Colonic mucosa (tissue), 4 donors: Measurements from ENCODE around the gene SNCAIP. TPM values are rescaled to one million over a fixed set of nuclear protein-coding genes. Genes with fewer than 3 reads are reported as not detected.

Experiments used
- DNase-seq: peaks from one replicate; pipeline ENCODE4 v3.0.0-alpha.2; 2020
- H3K27ac ChIP-seq: fragments of 200-600 bp; one replicate; pipeline ENCODE4 v1.8.0; 2021
- H3K27me3 ChIP-seq: fragments of 200-600 bp; one replicate; pipeline ENCODE4 v1.8.0; 2021
- H3K36me3 ChIP-seq: fragments of 200-600 bp; one replicate; pipeline ENCODE4 v1.8.0; 2021
- H3K4me1 ChIP-seq: fragments of 200-600 bp; one replicate; pipeline ENCODE4 v1.8.0; 2021; ENCODE audit warnings: mild to moderate bottlenecking
- H3K4me3 ChIP-seq: fragments of 200-600 bp; one replicate; pipeline ENCODE4 v1.8.0; 2021
- H3K9ac ChIP-seq, 2 donors: one replicate each; pipeline ENCODE4 v1.7.0; 2013; ENCODE audit warnings: control low read depth in 2 of 2, low read depth in 2 of 2, low read length in 2 of 2
- H3K9me3 ChIP-seq: fragments of 200-600 bp; one replicate; pipeline ENCODE4 v1.8.0; 2021
- intact Hi-C: fragments of 100-400 bp; cut with DNase I; formaldehyde crosslinking; loops from one replicate; pipeline ENCODE4 v1.14.1; 2022
- total RNA-seq, 2 donors: library from RNA; stranded (reverse); fragmentation: NEBNext Ultra II Directional in 1 of 2; extraction: Animal tissue kit (Norgen Biotek cat#: 25700) in 1 of 2; gene quantifications; one replicate each; pipeline ENCODE4 v1.2.1, GENCODE V29; 2021
- TF ChIP-seq, protein P1 (sequence below): fragments of 200-600 bp; IDR thresholded peaks from one replicate; pipeline ENCODE4 v1.8.0; 2022; ENCODE audit warnings: antibody characterized with exemption, mild to moderate bottlenecking
- donor health status: healthy.
- donor health status: DM: no; HTN: no; CAD: no.
- donor health status: DM: no; HTN: no; CAD: no.

The SNCAIP gene
- total RNA-seq, 2 donors from 2014 or later = 0.84 to 1.3 TPM

DNA sequence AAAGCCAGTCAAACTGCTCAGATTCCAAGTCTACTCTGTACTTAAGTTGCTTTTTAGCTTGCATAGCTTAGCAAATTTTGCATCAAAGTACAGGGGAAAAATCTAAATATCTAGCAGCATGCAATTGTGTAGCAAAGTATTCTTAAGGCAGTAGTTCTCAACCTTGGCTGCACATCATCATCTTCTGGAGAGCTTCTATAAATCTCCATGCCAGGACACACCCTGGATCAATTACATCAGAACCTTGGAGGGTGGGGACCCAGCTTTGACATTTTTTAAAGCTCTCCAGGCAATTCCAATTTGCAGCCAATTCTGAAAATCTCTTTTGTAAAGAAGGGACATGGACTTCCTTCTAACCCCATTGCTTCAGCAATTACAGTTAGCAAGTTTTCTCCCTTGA is 187.5 kb downstream of the SNCAIP start:
- DNase-seq = no peak
- no peaks in the 10 kb centered on the region for H3K36me3 ChIP-seq
- TF ChIP-seq, protein P1, sequence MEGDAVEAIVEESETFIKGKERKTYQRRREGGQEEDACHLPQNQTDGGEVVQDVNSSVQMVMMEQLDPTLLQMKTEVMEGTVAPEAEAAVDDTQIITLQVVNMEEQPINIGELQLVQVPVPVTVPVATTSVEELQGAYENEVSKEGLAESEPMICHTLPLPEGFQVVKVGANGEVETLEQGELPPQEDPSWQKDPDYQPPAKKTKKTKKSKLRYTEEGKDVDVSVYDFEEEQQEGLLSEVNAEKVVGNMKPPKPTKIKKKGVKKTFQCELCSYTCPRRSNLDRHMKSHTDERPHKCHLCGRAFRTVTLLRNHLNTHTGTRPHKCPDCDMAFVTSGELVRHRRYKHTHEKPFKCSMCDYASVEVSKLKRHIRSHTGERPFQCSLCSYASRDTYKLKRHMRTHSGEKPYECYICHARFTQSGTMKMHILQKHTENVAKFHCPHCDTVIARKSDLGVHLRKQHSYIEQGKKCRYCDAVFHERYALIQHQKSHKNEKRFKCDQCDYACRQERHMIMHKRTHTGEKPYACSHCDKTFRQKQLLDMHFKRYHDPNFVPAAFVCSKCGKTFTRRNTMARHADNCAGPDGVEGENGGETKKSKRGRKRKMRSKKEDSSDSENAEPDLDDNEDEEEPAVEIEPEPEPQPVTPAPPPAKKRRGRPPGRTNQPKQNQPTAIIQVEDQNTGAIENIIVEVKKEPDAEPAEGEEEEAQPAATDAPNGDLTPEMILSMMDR = no peak
- no peak overlapping the region for H3K9ac ChIP-seq
- H3K9me3 ChIP-seq = no peaks in the 10 kb centered on the region
- intact Hi-C loops = loop anchor here (10.0 kb wide), 2 partner anchors 205 to 405 kb away; no protein-coding TSS in a partner anchor
- H3K27me3 ChIP-seq = no peaks in the 10 kb centered on the region
- H3K4me1 ChIP-seq = no peaks in the 10 kb centered on the region
- H3K4me3 ChIP-seq = no peak overlapping the region
- H3K27ac ChIP-seq = no peak overlapping the region

DNA sequence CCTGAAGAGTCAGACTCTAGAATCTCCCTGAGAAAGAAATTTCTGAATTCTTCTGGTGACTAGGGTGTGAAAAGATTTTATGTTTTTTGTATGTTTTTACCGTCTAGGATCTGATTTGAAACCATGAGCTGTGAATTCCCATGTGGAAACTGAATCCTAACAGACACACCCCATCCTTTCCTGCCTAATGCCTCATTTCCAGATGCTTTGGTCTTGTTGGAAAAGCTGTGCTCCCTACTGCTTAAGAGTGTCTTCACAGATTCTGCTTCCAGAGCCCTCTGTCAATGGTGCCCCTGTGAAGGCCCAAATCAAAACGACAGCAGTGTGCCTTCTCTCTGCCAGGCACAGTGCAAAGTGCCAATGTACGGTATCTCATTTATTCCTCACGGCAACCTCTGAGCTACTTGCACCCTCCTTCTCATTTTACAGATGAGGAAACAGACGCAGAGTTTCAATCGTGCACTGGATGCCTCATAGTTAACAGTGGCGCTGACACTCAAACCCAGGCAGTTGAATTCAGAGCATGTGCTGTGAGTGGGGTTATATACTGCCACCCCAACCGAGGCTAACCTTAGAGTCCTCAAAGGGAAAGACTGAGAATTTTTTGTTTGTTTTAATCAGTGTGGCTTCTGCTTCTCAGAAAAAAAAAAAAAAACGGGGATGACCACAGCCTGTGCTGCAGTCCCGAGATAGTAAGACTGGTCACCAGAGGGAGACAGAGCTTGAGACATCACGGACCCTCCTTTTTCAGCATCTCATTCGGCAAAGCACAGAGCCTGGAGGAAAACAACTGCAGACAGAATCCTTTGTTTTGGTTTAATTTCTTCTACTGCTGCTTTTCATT is 188.4 kb downstream of the SNCAIP start:
- H3K9ac ChIP-seq = no peak overlapping the region
- no peaks in the 10 kb centered on the region for H3K4me1 ChIP-seq
- intact Hi-C loops = loop anchor here (10.0 kb wide), 1 partner anchor 1114 kb away; no protein-coding TSS in a partner anchor
- no peaks in the 10 kb centered on the region for H3K36me3 ChIP-seq
- H3K27ac ChIP-seq = no peak overlapping the region
- no peak for DNase-seq
- TF ChIP-seq, protein P1 = no peak
- H3K9me3 ChIP-seq = no peaks in the 10 kb centered on the region
- no peaks in the 10 kb centered on the region for H3K27me3 ChIP-seq
- H3K4me3 ChIP-seq = no peak overlapping the region

DNA sequence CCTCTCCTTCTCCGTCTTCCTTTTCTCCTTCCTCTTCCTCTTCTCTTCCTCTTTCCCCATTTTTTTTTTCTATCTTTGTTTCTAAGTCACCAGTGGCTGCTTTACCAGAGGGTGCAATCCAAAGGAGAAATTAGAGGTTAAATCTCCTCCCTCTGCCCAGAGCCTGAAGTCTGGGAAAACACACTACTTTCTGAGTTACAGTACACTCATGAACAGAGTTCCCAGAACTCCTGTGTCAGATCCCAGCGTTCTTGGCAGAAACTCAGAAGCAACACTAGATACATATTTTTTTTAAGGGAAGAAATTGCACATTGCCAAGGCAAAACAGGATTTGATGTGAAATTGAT is 189.0 kb downstream of the SNCAIP start:
- TF ChIP-seq, protein P1 = no peak
- intact Hi-C loops = loop anchor here (10.0 kb wide), 1 partner anchor 1114 kb away; no protein-coding TSS in a partner anchor
- Histone ChIP-seq H3K9me3 (no peaks in the 10 kb centered on the region), H3K4me3 (no peak overlapping the region), H3K4me1 (no peaks in the 10 kb centered on the region), H3K9ac (no peak overlapping the region), H3K36me3 (no peaks in the 10 kb centered on the region), H3K27ac (no peak overlapping the region), H3K27me3 (no peaks in the 10 kb centered on the region)
- no peak for DNase-seq

DNA sequence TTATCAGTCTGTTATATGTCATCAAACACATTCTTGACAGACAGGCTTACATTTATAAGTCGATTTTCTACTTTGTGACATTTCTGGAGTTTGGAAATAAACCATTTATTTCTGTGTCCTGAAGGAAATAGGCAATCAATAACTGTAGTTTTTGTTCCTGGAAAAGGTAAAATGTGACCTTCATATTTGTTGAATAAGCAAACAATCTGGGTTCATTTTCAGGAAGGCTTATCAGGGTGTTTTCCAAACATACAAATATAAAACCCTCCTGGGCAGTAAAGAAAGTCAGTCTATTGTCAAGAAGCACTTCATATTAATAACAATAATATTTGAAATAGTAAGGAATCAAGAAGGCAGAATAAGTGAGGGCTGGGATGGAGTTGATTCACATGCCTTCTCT is 195.0 kb downstream of the SNCAIP start:
- H3K27ac ChIP-seq = no peak overlapping the region
- H3K4me3 ChIP-seq = no peak overlapping the region
- no peaks in the 10 kb centered on the region for H3K27me3 ChIP-seq
- intact Hi-C loops = loop anchor here (10.0 kb wide), 1 partner anchor 1108 kb away; no protein-coding TSS in a partner anchor
- no peaks in the 10 kb centered on the region for H3K36me3 ChIP-seq
- TF ChIP-seq, protein P1 = no peak
- no peaks in the 10 kb centered on the region for H3K4me1 ChIP-seq
- H3K9ac ChIP-seq = no peak overlapping the region
- no peak for DNase-seq
- H3K9me3 ChIP-seq = no peaks in the 10 kb centered on the region

DNA sequence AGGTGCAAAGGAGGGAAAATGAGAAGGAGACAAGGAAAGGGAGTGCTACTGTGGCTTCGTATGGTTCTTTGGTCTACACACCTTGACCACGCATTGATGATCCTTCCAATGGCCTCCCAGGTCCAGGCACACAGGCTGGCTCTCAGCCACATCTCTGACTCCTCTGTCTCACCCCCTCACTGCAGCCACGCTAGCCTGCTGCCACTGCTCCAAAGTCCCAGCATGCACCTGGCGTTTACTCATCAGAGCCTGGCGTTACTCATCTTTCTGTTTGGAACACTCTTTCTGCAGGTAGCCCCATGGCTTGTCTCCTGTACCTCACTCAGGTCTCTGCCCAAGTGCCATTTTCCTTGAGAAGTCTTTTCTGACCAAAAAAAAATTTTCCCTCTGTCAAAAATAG is 195.5 kb downstream of the SNCAIP start:
- Histone ChIP-seq H3K27ac (no peak overlapping the region), H3K27me3 (no peaks in the 10 kb centered on the region), H3K9ac (no peak overlapping the region), H3K9me3 (no peaks in the 10 kb centered on the region), H3K36me3 (no peaks in the 10 kb centered on the region), H3K4me1 (no peaks in the 10 kb centered on the region), H3K4me3 (no peak overlapping the region)
- TF ChIP-seq, protein P1 = no peak
- no peak for DNase-seq
- intact Hi-C loops = loop anchor here (10.0 kb wide), 1 partner anchor 1107 kb away; no protein-coding TSS in a partner anchor
